Keratinocyte (primary cell): ENCODE data around the gene CLTB. TPM values are rescaled to one million over a fixed set of nuclear protein-coding genes. Genes with fewer than 3 reads are reported as not detected.

Source experiments
- DNase-seq: peaks from one replicate; pipeline ENCODE4 v3.0.0-alpha.2; 2011; ENCODE audit warnings: low read depth, missing footprints, low spot score
- FAIRE-seq: peaks from 2 replicates; lab custom pipeline; 2011; peaks lifted over from hg19 to GRCh38; lab: Jason Lieb, UNC
- H2AFZ ChIP-seq: 2 replicates; pipeline ENCODE4 v1.6.0; 2012; ENCODE audit warnings: low read length, control low read depth, inconsistent platforms; ENCODE audit not compliant: control insufficient read depth
- H3K27ac ChIP-seq: 2 replicates; pipeline ENCODE4 v1.5.1; 2011; ENCODE audit warnings: low read length; ENCODE audit not compliant: control insufficient read depth, insufficient read depth
- H3K27me3 ChIP-seq: 3 replicates; pipeline ENCODE4 v1.6.0; 2011; ENCODE audit warnings: low read length; ENCODE audit not compliant: control insufficient read depth, insufficient read depth; ENCODE audit errors: extremely low read depth
- H3K36me3 ChIP-seq, 2 experiments: 2 replicates in 1 of 2; 3 replicates in 1 of 2; pipeline ENCODE4 v1.5.1; 2011; ENCODE audit warnings: low read length in 2 of 2, mild to moderate bottlenecking in 1 of 2; ENCODE audit not compliant: control insufficient read depth in 2 of 2, insufficient read depth in 2 of 2; ENCODE audit errors: extremely low read depth in 1 of 2
- H3K4me1 ChIP-seq: 3 replicates; pipeline ENCODE4 v1.5.1; 2011; ENCODE audit warnings: low read length; ENCODE audit not compliant: control insufficient read depth, insufficient read depth; ENCODE audit errors: extremely low read depth
- H3K4me2 ChIP-seq: 3 replicates; pipeline ENCODE4 v1.6.0; 2011; ENCODE audit warnings: low read depth, low read length; ENCODE audit not compliant: control insufficient read depth, insufficient read depth; ENCODE audit errors: extremely low read depth
- H3K4me3 ChIP-seq, 3 experiments: fragments of 200-600 bp in 1 of 3; sonication (generic) in 1 of 3; 2 replicates in 2 of 3; 3 replicates in 1 of 3; pipeline ENCODE4 v1.5.1; 2011 to 2016; ENCODE audit warnings: low read length in 3 of 3, mild to moderate bottlenecking in 3 of 3, control low read depth in 2 of 3, inconsistent platforms in 1 of 3, low read depth in 1 of 3, mixed read lengths in 1 of 3, mixed run types in 1 of 3, moderate library complexity in 1 of 3; ENCODE audit not compliant: control insufficient read depth in 2 of 3, insufficient read depth in 2 of 3; ENCODE audit errors: extremely low read depth in 1 of 3
- H3K79me2 ChIP-seq: 2 replicates; pipeline ENCODE4 v1.6.0; 2012; ENCODE audit warnings: low read length; ENCODE audit not compliant: control insufficient read depth, insufficient read depth
- H3K9ac ChIP-seq: 3 replicates; pipeline ENCODE4 v1.6.0; 2011; ENCODE audit warnings: low read length; ENCODE audit not compliant: control insufficient read depth, insufficient read depth; ENCODE audit errors: extremely low read depth
- H3K9me1 ChIP-seq: 3 replicates; pipeline ENCODE4 v1.6.0; 2011; ENCODE audit warnings: low read length; ENCODE audit not compliant: control insufficient read depth, insufficient read depth; ENCODE audit errors: extremely low read depth
- H3K9me3 ChIP-seq: 2 replicates; pipeline ENCODE4 v1.5.1; 2012; ENCODE audit warnings: low read depth, low read length; ENCODE audit not compliant: control insufficient read depth
- H4K20me1 ChIP-seq: 3 replicates; pipeline ENCODE4 v1.6.0; 2011; ENCODE audit warnings: low read length; ENCODE audit not compliant: control insufficient read depth, insufficient read depth; ENCODE audit errors: extremely low read depth
- EZH2 ChIP-seq: IDR thresholded peaks from one replicate; pipeline ENCODE4 v1.6.1; 2012; ENCODE audit warnings: inconsistent platforms, mild to moderate bottlenecking, low read length, moderate library complexity
- dilution Hi-C: fragments of 300-500 bp; cut with MboI; formaldehyde crosslinking; loops from one replicate; pipeline ENCODE4 v1.7.0; 2020; ENCODE audit warnings: low sequenced_read_pairs; ENCODE audit not compliant: extremely low pct_ligation_motif_present
- polyA plus RNA-seq, 5 experiments: library from polyadenylated mRNA; depleted of rRNA in 3 of 5; stranded (reverse) in 3 of 5; stranded (forward) in 1 of 5; unstranded in 1 of 5; fragments of >200 nt; gene quantifications; 1 replicate in 1 of 5; 2 replicates in 3 of 5; 3 replicates in 1 of 5; pipeline versions ENCODE4 v1.2.1 to v1.2.3, GENCODE V29; 2011 to 2012; ENCODE audit warnings: missing spikeins in 2 of 5, low read depth in 1 of 5, low replicate concordance in 1 of 5
- TF ChIP-seq, protein P1 (sequence below), 3 experiments: IDR thresholded peaks in 1 of 3; conservative IDR thresholded peaks in 1 of 3; optimal IDR thresholded peaks in 1 of 3; 2 replicates in 2 of 3; 3 replicates in 1 of 3; pipeline versions ENCODE3 to v1.5.1; 2011; ENCODE audit warnings: low read length in 3 of 3, mild to moderate bottlenecking in 3 of 3, moderate library complexity in 2 of 3, control low read depth in 1 of 3, inconsistent platforms in 1 of 3; ENCODE audit not compliant: insufficient read depth in 2 of 3; ENCODE audit errors: extremely low read depth in 1 of 3

Gene CLTB
- polyA plus RNA-seq, 1 donor (not counting 4 experiments of a cell fraction or from before 2014, with no cell fraction given) = 326 TPM

DNA sequence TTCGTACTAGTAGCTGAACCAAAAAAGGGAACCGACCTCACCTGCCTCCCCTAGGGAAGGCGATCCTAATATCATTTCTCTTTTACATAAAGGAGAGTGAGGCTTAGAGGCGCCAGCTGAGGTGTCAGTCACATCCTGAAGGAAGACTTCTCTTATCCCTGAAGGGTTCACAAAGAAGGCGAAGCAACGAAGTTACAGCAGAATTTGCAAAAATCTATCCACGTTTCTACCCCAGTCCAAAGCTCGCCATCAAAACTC lies 54.2 kb downstream of the CLTB start:
- dilution Hi-C loops = no loop called here
- no peaks in the 10 kb centered on the region for H3K9me1 ChIP-seq
- H3K4me3 ChIP-seq = peak overlapping the region; percentile 85 to 99 (median 87)
- peaks cover 36% of the 10 kb centered on the region for H3K79me2 ChIP-seq
- no peaks in the 10 kb centered on the region for H3K9me3 ChIP-seq
- DNase-seq (no peak), FAIRE-seq (no peak)
- peaks cover 14% of the 10 kb centered on the region for H3K4me1 ChIP-seq
- peak overlapping the region; percentile 96 for H3K9ac ChIP-seq
- no peak overlapping the region for H3K27ac ChIP-seq
- no peaks in the 10 kb centered on the region for H4K20me1 ChIP-seq
- peak overlapping the region; percentile 98 for H3K4me2 ChIP-seq
- H2AFZ ChIP-seq = peak overlapping the region; percentile 100
- H3K27me3 ChIP-seq = no peaks in the 10 kb centered on the region
- TF ChIP-seq, protein P1, sequence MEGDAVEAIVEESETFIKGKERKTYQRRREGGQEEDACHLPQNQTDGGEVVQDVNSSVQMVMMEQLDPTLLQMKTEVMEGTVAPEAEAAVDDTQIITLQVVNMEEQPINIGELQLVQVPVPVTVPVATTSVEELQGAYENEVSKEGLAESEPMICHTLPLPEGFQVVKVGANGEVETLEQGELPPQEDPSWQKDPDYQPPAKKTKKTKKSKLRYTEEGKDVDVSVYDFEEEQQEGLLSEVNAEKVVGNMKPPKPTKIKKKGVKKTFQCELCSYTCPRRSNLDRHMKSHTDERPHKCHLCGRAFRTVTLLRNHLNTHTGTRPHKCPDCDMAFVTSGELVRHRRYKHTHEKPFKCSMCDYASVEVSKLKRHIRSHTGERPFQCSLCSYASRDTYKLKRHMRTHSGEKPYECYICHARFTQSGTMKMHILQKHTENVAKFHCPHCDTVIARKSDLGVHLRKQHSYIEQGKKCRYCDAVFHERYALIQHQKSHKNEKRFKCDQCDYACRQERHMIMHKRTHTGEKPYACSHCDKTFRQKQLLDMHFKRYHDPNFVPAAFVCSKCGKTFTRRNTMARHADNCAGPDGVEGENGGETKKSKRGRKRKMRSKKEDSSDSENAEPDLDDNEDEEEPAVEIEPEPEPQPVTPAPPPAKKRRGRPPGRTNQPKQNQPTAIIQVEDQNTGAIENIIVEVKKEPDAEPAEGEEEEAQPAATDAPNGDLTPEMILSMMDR (optimal IDR thresholded peaks at IDR 0.05 in 1 of 3, IDR thresholded peaks at IDR 0.05 in 1 of 3, conservative IDR thresholded peaks at IDR 0.05 in 1 of 3; ENCODE audit: extremely low read depth in 1 of 3, insufficient read depth in 2 of 3, low read length in 3 of 3) = no peak
- no peak for TF ChIP-seq EZH2
- peaks cover 4 to 6% of the 10 kb centered on the region in 2 experiments for H3K36me3 ChIP-seq

DNA sequence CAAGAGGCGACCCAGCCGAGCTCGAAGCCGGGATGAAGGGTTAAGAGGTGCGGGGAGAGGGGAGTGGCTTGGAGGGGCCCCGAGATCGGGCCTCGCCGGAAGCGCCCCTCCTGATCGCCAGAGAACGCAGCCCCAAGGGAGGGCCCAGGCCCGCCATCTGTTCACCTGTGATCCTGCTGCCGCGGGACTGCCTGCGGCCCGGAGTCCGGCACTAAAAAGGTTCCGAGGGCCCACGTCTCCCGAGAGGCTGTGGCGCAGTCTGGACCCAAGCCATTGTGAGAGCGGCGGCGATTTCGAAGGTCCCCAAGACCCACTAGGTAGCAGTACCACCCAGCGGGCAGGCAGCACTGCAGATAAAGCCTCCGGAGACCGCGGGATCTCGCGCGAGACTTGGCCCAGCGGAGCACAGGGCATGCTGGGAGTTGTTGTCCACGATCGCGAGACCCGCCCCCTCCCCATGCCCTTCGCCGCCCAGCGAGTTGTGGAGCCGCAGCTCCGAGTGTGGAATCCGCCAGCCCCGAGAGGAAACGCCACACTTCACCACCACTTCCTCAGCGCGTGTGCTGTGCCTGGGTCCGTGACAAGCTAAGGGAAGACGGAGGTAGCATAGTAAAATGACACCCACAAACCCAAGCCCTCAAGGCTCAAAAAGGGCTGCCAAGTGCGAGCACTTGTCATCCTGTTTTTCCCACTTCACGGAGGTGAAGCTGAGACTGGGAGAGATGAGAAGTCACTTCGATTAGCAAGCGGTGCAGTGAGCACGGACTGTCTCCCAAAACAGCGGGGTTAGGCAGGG lies 54.7 kb downstream of the CLTB start, which contains the start of gene KIAA1191:
Gene KIAA1191, minus strand, starts transcription at position 328 of the 796 bp plus-strand sequence. CDS start 2,256 bp downstream, outside the sequence.
- no peaks in the 10 kb centered on the region for H3K9me3 ChIP-seq
- peaks cover 42% of the 10 kb centered on the region for H3K79me2 ChIP-seq
- peaks cover 14% of the 10 kb centered on the region for H3K4me1 ChIP-seq
- no peaks in the 10 kb centered on the region for H3K9me1 ChIP-seq
- no peaks in the 10 kb centered on the region for H3K27me3 ChIP-seq
- peak within 1 kb of the TSS; percentile 76 for H3K27ac ChIP-seq
- no peaks in the 10 kb centered on the region for H4K20me1 ChIP-seq
- peak within 1 kb of the TSS; percentile 100 for H2AFZ ChIP-seq
- H3K4me3 ChIP-seq = peak within 1 kb of the TSS; percentile 85 to 99 (median 87)
- FAIRE-seq = peak; percentile 5
- TF ChIP-seq EZH2 = no peak
- TF ChIP-seq, protein P1 (optimal IDR thresholded peaks at IDR 0.05 in 1 of 3, IDR thresholded peaks at IDR 0.05 in 1 of 3, conservative IDR thresholded peaks at IDR 0.05 in 1 of 3; ENCODE audit: extremely low read depth in 1 of 3, insufficient read depth in 2 of 3, low read length in 3 of 3) = peak in 2 of 3 experiments; percentile 23 to 44
- H3K4me2 ChIP-seq = peak within 1 kb of the TSS; percentile 98
- peaks cover 6% of the 10 kb centered on the region in 2 experiments for H3K36me3 ChIP-seq
- dilution Hi-C loops = no loop called here
- peak within 1 kb of the TSS; percentile 96 for H3K9ac ChIP-seq
- peak; percentile 71 for DNase-seq
